HEK293 (cell line): ENCODE results near the gene KAT7.

Experiments
- BCL11B ChIP-seq: fragments of 450-650 bp; formaldehyde crosslinking; IDR thresholded peaks from 2 replicates; pipeline ENCODE4 v1.5.1; 2016; ENCODE audit warnings: low read depth, missing biosample characterization, missing genetic modification characterization
- FEZF1 ChIP-seq: fragments of 450-650 bp; formaldehyde crosslinking; IDR thresholded peaks from 2 replicates; pipeline ENCODE4 v1.5.1; 2016; ENCODE audit warnings: missing biosample characterization, missing genetic modification characterization
- HOXD13 ChIP-seq: sonication (generic); formaldehyde crosslinking; IDR thresholded peaks from 2 replicates; pipeline ENCODE4 v1.8.0; 2022; ENCODE audit warnings: missing genetic modification reagents, borderline replicate concordance
- KLF10 ChIP-seq: fragments of 450-650 bp; IDR thresholded peaks from 2 replicates; pipeline ENCODE4 v1.5.1; 2018; ENCODE audit warnings: missing biosample characterization, mild to moderate bottlenecking, missing genetic modification characterization
- MYNN ChIP-seq: fragments of 450-650 bp; formaldehyde crosslinking; IDR thresholded peaks from 2 replicates; pipeline ENCODE4 v1.5.1; 2016; ENCODE audit warnings: missing biosample characterization, missing genetic modification characterization, borderline replicate concordance
- REPIN1 ChIP-seq: fragments of 450-650 bp; formaldehyde crosslinking; IDR thresholded peaks from 2 replicates; pipeline ENCODE4 v1.5.1; 2017; ENCODE audit warnings: missing biosample characterization, missing genetic modification characterization, low read depth
- TSHZ1 ChIP-seq: fragments of 450-650 bp; formaldehyde crosslinking; IDR thresholded peaks from 2 replicates; pipeline ENCODE4 v1.5.1; 2016; ENCODE audit warnings: missing biosample characterization, missing genetic modification characterization, borderline replicate concordance
- ZBTB48 ChIP-seq: fragments of 450-650 bp; formaldehyde crosslinking; IDR thresholded peaks from 2 replicates; pipeline ENCODE4 v1.5.1; 2016; ENCODE audit warnings: missing biosample characterization, missing genetic modification characterization
- ZBTB7A ChIP-seq: fragments of 450-650 bp; formaldehyde crosslinking; IDR thresholded peaks from 2 replicates; pipeline ENCODE4 v1.5.1; 2016; ENCODE audit warnings: low read depth, missing biosample characterization, missing genetic modification characterization
- ZFP37 ChIP-seq: fragments of 450-650 bp; formaldehyde crosslinking; IDR thresholded peaks from 2 replicates; pipeline ENCODE4 v1.5.1; 2016; ENCODE audit warnings: missing biosample characterization, missing genetic modification characterization
- ZNF140 ChIP-seq: fragments of 450-650 bp; formaldehyde crosslinking; IDR thresholded peaks from 2 replicates; pipeline ENCODE4 v1.5.1; 2016; ENCODE audit warnings: missing biosample characterization, missing genetic modification characterization
- ZNF146 ChIP-seq: fragments of 450-650 bp; formaldehyde crosslinking; IDR thresholded peaks from 2 replicates; pipeline ENCODE4 v1.5.1; 2016; ENCODE audit warnings: missing biosample characterization, missing genetic modification characterization
- ZNF354C ChIP-seq: fragments of 450-650 bp; formaldehyde crosslinking; IDR thresholded peaks from 2 replicates; pipeline ENCODE4 v1.5.1; 2016; ENCODE audit warnings: missing biosample characterization, missing genetic modification characterization, low read depth, borderline replicate concordance
- ZNF362 ChIP-seq: fragments of 450-650 bp; formaldehyde crosslinking; IDR thresholded peaks from 2 replicates; pipeline ENCODE4 v1.5.1; 2016; ENCODE audit warnings: missing biosample characterization, missing genetic modification characterization
- ZNF366 ChIP-seq: fragments of 450-650 bp; formaldehyde crosslinking; conservative IDR thresholded peaks from 2 replicates; pipeline ENCODE4 v1.5.1; 2016; ENCODE audit warnings: missing biosample characterization, missing genetic modification characterization
- ZNF37A ChIP-seq: fragments of 450-650 bp; IDR thresholded peaks from 2 replicates; pipeline ENCODE4 v1.5.1; 2018; ENCODE audit warnings: missing biosample characterization, missing genetic modification characterization
- ZNF426 ChIP-seq: fragments of 450-650 bp; formaldehyde crosslinking; IDR thresholded peaks from 2 replicates; pipeline ENCODE4 v1.5.1; 2017; ENCODE audit warnings: missing biosample characterization, missing genetic modification characterization, mild to moderate bottlenecking, inconsistent platforms, moderate library complexity
- ZNF473 ChIP-seq: fragments of 450-650 bp; formaldehyde crosslinking; IDR thresholded peaks from 2 replicates; pipeline ENCODE4 v1.5.1; 2017; ENCODE audit warnings: missing biosample characterization, missing genetic modification characterization
- ZNF510 ChIP-seq: fragments of 450-650 bp; formaldehyde crosslinking; IDR thresholded peaks from 2 replicates; pipeline ENCODE4 v1.5.1; 2018; ENCODE audit warnings: mild to moderate bottlenecking, missing genetic modification characterization, missing biosample characterization; ENCODE audit not compliant: insufficient replicate concordance
- ZNF571 ChIP-seq: fragments of 450-650 bp; formaldehyde crosslinking; IDR thresholded peaks from 2 replicates; pipeline ENCODE4 v1.5.0; 2017; ENCODE audit warnings: missing biosample characterization, missing genetic modification characterization
- ZNF670 ChIP-seq: fragments of 450-650 bp; formaldehyde crosslinking; IDR thresholded peaks from 2 replicates; pipeline ENCODE4 v1.5.1; 2016; ENCODE audit warnings: missing biosample characterization, missing genetic modification characterization, low read depth
- ZNF777 ChIP-seq: fragments of 450-650 bp; formaldehyde crosslinking; IDR thresholded peaks from 2 replicates; pipeline ENCODE4 v1.5.1; 2017; ENCODE audit warnings: missing biosample characterization, missing genetic modification characterization, borderline replicate concordance
- ZNF791 ChIP-seq: fragments of 450-650 bp; formaldehyde crosslinking; IDR thresholded peaks from 2 replicates; pipeline ENCODE4 v1.5.1; 2016; ENCODE audit warnings: missing biosample characterization, missing genetic modification characterization
- TF ChIP-seq, protein P1 (sequence below): fragments of 450-650 bp; formaldehyde crosslinking; IDR thresholded peaks from 2 replicates; pipeline ENCODE4 v1.5.1; 2016; ENCODE audit warnings: missing biosample characterization, missing genetic modification characterization
- TF ChIP-seq, protein P2 (sequence below): fragments of 450-650 bp; formaldehyde crosslinking; IDR thresholded peaks from 2 replicates; pipeline ENCODE4 v1.5.1; 2016; ENCODE audit warnings: missing biosample characterization, missing genetic modification characterization
- TF ChIP-seq, protein P3 (sequence below): fragments of 450-650 bp; formaldehyde crosslinking; IDR thresholded peaks from 2 replicates; pipeline ENCODE4 v1.5.1; 2016; ENCODE audit warnings: missing biosample characterization, missing genetic modification characterization
- TF ChIP-seq, protein P4 (sequence below): fragments of 450-650 bp; formaldehyde crosslinking; IDR thresholded peaks from 2 replicates; pipeline ENCODE4 v1.5.1; 2016; ENCODE audit warnings: missing biosample characterization, missing genetic modification characterization

Gene KAT7

DNA sequence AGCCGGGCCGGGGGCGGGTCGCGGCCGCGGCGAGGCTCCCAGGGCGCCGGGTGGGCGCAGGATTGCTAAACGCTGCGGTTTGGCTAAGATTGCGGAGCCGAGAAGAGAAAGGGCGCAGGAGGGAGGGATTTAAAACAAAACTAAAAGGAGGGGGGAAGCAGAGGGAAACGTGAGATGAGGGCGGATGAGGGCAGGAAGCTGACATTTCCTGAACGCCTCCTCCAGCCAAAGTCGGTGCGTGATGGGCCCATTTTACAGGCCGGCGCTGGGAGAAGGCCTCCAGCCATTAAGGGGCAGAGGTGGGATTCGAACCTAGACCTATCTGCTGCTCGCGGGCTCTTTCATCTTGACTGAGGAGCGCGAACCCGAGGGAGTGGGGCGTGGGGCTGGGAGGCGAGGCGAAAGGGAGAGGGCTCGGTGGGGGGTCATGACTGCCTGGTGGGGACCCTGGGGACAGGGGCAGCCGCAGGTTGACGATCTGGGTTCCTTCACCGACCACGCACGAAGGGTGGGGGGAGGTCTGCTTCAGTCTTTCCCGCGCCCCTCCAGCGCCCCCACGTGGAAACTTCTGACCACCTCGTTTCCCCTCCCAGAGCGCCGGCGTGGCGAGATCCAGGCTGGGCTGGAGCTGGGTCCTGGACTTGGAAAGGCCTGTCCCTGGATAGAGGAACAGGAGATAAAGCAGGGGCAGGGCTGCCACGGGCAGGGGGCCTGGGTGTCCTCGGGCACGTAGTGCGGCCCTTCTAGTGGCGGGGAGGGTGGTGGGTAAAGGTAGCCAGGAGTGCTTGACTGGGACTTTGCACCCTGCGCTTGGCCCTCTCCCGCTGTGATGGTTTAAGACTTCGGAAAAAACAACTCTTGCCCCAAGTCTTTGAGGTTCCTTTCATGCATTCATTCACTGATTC is 63.2 kb downstream of the KAT7 start (continued):
- TF ChIP-seq, protein P1, sequence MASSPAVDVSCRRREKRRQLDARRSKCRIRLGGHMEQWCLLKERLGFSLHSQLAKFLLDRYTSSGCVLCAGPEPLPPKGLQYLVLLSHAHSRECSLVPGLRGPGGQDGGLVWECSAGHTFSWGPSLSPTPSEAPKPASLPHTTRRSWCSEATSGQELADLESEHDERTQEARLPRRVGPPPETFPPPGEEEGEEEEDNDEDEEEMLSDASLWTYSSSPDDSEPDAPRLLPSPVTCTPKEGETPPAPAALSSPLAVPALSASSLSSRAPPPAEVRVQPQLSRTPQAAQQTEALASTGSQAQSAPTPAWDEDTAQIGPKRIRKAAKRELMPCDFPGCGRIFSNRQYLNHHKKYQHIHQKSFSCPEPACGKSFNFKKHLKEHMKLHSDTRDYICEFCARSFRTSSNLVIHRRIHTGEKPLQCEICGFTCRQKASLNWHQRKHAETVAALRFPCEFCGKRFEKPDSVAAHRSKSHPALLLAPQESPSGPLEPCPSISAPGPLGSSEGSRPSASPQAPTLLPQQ (tag by site-specific recombination): no peak
- TF ChIP-seq ZNF426 (no peak), TSHZ1 (tag by site-specific recombination) (no peak), ZBTB7A (tag by site-specific recombination) (0 out of 2 replicates have a peak, but pooled peaks have one; percentile 44), BCL11B (peak; percentile 54; the same call in 1 of the 2 replicates), MYNN (tag by site-specific recombination) (no peak), ZNF362 (tag by site-specific recombination) (no peak), ZNF473 (tag by site-specific recombination) (no peak), FEZF1 (tag by site-specific recombination) (no peak), ZFP37 (0 out of 2 replicates have a peak, but pooled peaks have one; percentile 48), ZNF571 (tag by site-specific recombination) (no peak), ZNF354C (tag by site-specific recombination) (no peak), KLF10 (tag by site-specific recombination) (no peak), ZNF791 (tag by site-specific recombination) (no peak), ZNF37A (no peak), REPIN1 (tag by site-specific recombination) (no peak), ZNF777 (tag by site-specific recombination) (no peak), ZNF510 (tag by site-specific recombination) (no peak), ZNF146 (tag by site-specific recombination) (no peak), ZBTB48 (tag by site-specific recombination) (no peak), ZNF366 (tag by site-specific recombination) (no peak), ZNF140 (tag by site-specific recombination) (no peak), ZNF670 (tag by site-specific recombination) (no peak), HOXD13 (CRISPR knock-in tag) (no peak)
- TF ChIP-seq, protein P2, sequence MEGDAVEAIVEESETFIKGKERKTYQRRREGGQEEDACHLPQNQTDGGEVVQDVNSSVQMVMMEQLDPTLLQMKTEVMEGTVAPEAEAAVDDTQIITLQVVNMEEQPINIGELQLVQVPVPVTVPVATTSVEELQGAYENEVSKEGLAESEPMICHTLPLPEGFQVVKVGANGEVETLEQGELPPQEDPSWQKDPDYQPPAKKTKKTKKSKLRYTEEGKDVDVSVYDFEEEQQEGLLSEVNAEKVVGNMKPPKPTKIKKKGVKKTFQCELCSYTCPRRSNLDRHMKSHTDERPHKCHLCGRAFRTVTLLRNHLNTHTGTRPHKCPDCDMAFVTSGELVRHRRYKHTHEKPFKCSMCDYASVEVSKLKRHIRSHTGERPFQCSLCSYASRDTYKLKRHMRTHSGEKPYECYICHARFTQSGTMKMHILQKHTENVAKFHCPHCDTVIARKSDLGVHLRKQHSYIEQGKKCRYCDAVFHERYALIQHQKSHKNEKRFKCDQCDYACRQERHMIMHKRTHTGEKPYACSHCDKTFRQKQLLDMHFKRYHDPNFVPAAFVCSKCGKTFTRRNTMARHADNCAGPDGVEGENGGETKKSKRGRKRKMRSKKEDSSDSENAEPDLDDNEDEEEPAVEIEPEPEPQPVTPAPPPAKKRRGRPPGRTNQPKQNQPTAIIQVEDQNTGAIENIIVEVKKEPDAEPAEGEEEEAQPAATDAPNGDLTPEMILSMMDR (tag by site-specific recombination): peak; percentile 85
- TF ChIP-seq, protein P3, sequence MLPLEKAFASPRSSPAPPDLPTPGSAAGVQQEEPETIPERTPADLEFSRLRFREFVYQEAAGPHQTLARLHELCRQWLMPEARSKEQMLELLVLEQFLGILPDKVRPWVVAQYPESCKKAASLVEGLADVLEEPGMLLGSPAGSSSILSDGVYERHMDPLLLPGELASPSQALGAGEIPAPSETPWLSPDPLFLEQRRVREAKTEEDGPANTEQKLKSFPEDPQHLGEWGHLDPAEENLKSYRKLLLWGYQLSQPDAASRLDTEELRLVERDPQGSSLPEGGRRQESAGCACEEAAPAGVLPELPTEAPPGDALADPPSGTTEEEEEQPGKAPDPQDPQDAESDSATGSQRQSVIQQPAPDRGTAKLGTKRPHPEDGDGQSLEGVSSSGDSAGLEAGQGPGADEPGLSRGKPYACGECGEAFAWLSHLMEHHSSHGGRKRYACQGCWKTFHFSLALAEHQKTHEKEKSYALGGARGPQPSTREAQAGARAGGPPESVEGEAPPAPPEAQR (tag by site-specific recombination): no peak
- TF ChIP-seq, protein P4, sequence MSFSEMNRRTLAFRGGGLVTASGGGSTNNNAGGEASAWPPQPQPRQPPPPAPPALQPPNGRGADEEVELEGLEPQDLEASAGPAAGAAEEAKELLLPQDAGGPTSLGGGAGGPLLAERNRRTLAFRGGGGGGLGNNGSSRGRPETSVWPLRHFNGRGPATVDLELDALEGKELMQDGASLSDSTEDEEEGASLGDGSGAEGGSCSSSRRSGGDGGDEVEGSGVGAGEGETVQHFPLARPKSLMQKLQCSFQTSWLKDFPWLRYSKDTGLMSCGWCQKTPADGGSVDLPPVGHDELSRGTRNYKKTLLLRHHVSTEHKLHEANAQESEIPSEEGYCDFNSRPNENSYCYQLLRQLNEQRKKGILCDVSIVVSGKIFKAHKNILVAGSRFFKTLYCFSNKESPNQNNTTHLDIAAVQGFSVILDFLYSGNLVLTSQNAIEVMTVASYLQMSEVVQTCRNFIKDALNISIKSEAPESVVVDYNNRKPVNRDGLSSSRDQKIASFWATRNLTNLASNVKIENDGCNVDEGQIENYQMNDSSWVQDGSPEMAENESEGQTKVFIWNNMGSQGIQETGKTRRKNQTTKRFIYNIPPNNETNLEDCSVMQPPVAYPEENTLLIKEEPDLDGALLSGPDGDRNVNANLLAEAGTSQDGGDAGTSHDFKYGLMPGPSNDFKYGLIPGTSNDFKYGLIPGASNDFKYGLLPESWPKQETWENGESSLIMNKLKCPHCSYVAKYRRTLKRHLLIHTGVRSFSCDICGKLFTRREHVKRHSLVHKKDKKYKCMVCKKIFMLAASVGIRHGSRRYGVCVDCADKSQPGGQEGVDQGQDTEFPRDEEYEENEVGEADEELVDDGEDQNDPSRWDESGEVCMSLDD (tag by site-specific recombination): peak; percentile 71
